Measurements from ENCODE around the gene CCDC88A. TPM values are rescaled to one million over a fixed set of nuclear protein-coding genes. Genes with fewer than 3 reads are reported as not detected.

CCDC88A gene
- total and polyA plus RNA-seq, 2 experiments from 2014 or later = 12.2 to 31.0 TPM

DNA sequence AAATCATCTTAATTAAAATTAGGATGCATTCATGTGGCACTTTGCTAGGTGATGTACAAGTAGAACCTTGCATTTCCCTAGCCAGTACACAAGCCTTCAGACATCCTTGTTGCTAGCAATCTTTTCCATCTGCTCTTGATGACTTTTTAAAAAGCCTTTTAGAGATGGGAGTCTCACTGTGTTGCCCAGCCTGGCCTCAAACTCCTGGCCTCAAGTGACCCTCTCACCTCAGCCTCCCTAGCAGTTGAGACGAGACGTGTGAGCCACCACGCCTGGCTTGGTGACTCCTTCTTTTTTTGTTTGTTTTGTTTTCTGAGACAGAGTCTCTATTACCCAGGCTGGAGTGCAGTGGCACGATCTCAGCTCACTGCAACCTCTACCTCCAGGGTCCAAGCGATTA is 1.7 kb upstream of the CCDC88A start:
- Histone ChIP-seq H3K4me3 (no peak overlapping the region), H2AFZ (no peak overlapping the region), H3K36me3 (replicated peaks; ENCODE audit: insufficient read depth, low read depth) (no peaks in the 10 kb centered on the region), H3K27me3 (no peaks in the 10 kb centered on the region), H3K27ac (no peak overlapping the region), H3K9me3 (ENCODE audit: low read depth) (no peaks in the 10 kb centered on the region), H3K4me2 (no peak overlapping the region), H3K4me1 (ENCODE audit: insufficient read depth) (no peaks in the 10 kb centered on the region), H3K79me2 (peaks cover 22% of the 10 kb centered on the region), H4K20me1 (ENCODE audit: insufficient read depth, poor library complexity, severe bottlenecking) (no peaks in the 10 kb centered on the region), H3K9me2 (replicated peaks; ENCODE audit: insufficient read depth) (no peaks in the 10 kb centered on the region)
- TF ChIP-seq, protein P1, sequence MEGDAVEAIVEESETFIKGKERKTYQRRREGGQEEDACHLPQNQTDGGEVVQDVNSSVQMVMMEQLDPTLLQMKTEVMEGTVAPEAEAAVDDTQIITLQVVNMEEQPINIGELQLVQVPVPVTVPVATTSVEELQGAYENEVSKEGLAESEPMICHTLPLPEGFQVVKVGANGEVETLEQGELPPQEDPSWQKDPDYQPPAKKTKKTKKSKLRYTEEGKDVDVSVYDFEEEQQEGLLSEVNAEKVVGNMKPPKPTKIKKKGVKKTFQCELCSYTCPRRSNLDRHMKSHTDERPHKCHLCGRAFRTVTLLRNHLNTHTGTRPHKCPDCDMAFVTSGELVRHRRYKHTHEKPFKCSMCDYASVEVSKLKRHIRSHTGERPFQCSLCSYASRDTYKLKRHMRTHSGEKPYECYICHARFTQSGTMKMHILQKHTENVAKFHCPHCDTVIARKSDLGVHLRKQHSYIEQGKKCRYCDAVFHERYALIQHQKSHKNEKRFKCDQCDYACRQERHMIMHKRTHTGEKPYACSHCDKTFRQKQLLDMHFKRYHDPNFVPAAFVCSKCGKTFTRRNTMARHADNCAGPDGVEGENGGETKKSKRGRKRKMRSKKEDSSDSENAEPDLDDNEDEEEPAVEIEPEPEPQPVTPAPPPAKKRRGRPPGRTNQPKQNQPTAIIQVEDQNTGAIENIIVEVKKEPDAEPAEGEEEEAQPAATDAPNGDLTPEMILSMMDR (IDR thresholded peaks at IDR 0.05; ENCODE audit: poor library complexity) = no peak
- TF ChIP-seq EZH2phosphoT487 (IDR thresholded peaks at IDR 0.05; ENCODE audit: low read depth, severe bottlenecking, unreplicated experiment) = no peak
- TF ChIP-seq EZH2 (IDR thresholded peaks at IDR 0.05; ENCODE audit: borderline replicate concordance) = no peak
- 97% methylated on average over 5 of the region's 5 CpGs for WGBS (ENCODE audit: low lambda C conversion rate, missing lambda C conversion rate)
- DNase-seq (ENCODE audit: low spot score) = no peak

DNA sequence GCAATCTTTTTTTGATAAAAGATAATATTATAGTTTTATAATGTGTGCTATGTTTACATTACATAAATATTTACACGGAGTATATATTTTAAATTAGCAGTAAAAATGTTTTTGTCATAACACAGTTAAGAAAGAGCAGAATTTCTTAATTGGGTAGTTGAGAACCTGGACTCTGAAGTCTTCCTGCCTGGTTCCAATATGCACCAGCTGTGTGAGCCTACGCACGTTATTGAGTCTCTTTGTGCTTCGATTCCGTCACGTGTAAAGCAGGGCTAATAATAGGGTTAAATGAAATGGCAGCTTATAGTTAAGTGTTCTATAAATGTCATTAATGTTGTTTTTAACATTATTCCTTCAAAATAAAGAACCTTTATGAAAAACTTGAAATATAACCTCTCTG is 1.2 kb upstream of the CCDC88A start:
- H3K36me3 ChIP-seq (replicated peaks; ENCODE audit: insufficient read depth, low read depth) = no peaks in the 10 kb centered on the region
- TF ChIP-seq, protein P1 (IDR thresholded peaks at IDR 0.05; ENCODE audit: poor library complexity) = no peak
- TF ChIP-seq EZH2 (IDR thresholded peaks at IDR 0.05; ENCODE audit: borderline replicate concordance) = no peak
- peak overlapping the region; percentile 59 for H3K4me3 ChIP-seq
- no peaks in the 10 kb centered on the region for H3K27me3 ChIP-seq
- H4K20me1 ChIP-seq (ENCODE audit: insufficient read depth, poor library complexity, severe bottlenecking) = no peaks in the 10 kb centered on the region
- 73% methylated on average over 6 of the region's 6 CpGs for WGBS (ENCODE audit: low lambda C conversion rate, missing lambda C conversion rate)
- DNase-seq (ENCODE audit: low spot score) = no peak
- no peaks in the 10 kb centered on the region for H3K9me2 ChIP-seq (replicated peaks; ENCODE audit: insufficient read depth)
- peak overlapping the region; percentile 83 for H2AFZ ChIP-seq
- no peaks in the 10 kb centered on the region for H3K9me3 ChIP-seq (ENCODE audit: low read depth)
- peak overlapping the region; percentile 54 for H3K27ac ChIP-seq
- H3K4me1 ChIP-seq (ENCODE audit: insufficient read depth) = no peaks in the 10 kb centered on the region
- peaks cover 25% of the 10 kb centered on the region for H3K79me2 ChIP-seq
- H3K4me2 ChIP-seq = peak overlapping the region; percentile 89

DNA sequence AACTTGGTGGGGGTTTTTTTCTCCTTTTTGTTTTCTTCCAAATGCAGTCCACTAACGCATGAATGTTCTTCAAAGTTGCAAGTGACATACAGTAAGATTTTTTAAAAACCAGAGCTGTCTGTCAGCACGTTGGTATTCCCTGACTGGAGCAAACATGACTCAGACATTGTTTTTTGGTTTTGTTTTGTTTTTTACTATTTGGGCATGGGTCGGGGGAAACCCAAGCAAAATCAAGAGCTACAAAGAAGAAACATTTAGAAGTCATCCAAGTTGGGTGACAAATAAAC is 726 bp upstream of the CCDC88A start:
- no peaks in the 10 kb centered on the region for H3K9me2 ChIP-seq (replicated peaks; ENCODE audit: insufficient read depth)
- H3K27me3 ChIP-seq = no peaks in the 10 kb centered on the region
- H3K27ac ChIP-seq = peak overlapping the region; percentile 54
- peak overlapping the region; percentile 59 for H3K4me3 ChIP-seq
- no peaks in the 10 kb centered on the region for H3K36me3 ChIP-seq (replicated peaks; ENCODE audit: insufficient read depth, low read depth)
- peak overlapping the region; percentile 83 for H2AFZ ChIP-seq
- H3K4me2 ChIP-seq = peak overlapping the region; percentile 89
- TF ChIP-seq, protein P1 (IDR thresholded peaks at IDR 0.05; ENCODE audit: poor library complexity) = no peak
- no peak for TF ChIP-seq EZH2phosphoT487 (IDR thresholded peaks at IDR 0.05; ENCODE audit: low read depth, severe bottlenecking, unreplicated experiment)
- TF ChIP-seq EZH2 (IDR thresholded peaks at IDR 0.05; ENCODE audit: borderline replicate concordance) = no peak
- DNase-seq (ENCODE audit: low spot score) = no peak
- no peaks in the 10 kb centered on the region for H3K4me1 ChIP-seq (ENCODE audit: insufficient read depth)
- H3K9me3 ChIP-seq (ENCODE audit: low read depth) = no peaks in the 10 kb centered on the region
- 9% methylated on average over 3 of the region's 3 CpGs for WGBS (ENCODE audit: low lambda C conversion rate, missing lambda C conversion rate)
- peaks cover 30% of the 10 kb centered on the region for H3K79me2 ChIP-seq
- H4K20me1 ChIP-seq (ENCODE audit: insufficient read depth, poor library complexity, severe bottlenecking) = no peaks in the 10 kb centered on the region

DNA sequence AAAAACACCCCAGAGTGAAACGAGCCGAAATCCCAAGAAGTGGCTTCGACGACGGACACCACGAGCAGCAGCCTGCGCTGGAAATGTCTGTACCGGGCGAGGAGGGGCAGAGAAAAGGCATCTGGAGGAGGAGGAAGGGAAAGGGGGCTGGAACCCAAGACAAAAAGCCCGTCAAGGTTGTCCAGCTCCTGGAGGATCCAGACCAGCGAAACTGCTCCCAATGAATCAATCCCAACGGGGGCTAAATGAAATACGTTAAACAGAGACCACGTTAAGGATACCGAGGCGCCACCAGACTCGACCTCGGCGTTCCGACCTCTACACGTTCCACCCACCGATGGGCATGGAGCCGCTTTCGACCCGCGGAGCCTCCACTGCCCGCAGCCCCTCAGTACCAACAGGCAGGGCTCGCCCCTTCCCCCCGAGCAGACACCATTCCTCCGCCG is 400 bp downstream of the CCDC88A start:
- Histone ChIP-seq H3K27me3 (no peaks in the 10 kb centered on the region), H3K4me3 (peak overlapping the region; percentile 61), H3K79me2 (peaks cover 37% of the 10 kb centered on the region), H3K9me3 (ENCODE audit: low read depth) (no peaks in the 10 kb centered on the region), H3K9me2 (replicated peaks; ENCODE audit: insufficient read depth) (no peaks in the 10 kb centered on the region), H4K20me1 (ENCODE audit: insufficient read depth, poor library complexity, severe bottlenecking) (no peaks in the 10 kb centered on the region), H3K36me3 (replicated peaks; ENCODE audit: insufficient read depth, low read depth) (no peaks in the 10 kb centered on the region), H3K27ac (peak overlapping the region; percentile 82), H3K4me1 (ENCODE audit: insufficient read depth) (no peaks in the 10 kb centered on the region), H2AFZ (peak overlapping the region; percentile 90), H3K4me2 (peak overlapping the region; percentile 89)
- no peak for TF ChIP-seq EZH2 (IDR thresholded peaks at IDR 0.05; ENCODE audit: borderline replicate concordance)
- TF ChIP-seq, protein P1 (IDR thresholded peaks at IDR 0.05; ENCODE audit: poor library complexity) = no peak
- no peak for TF ChIP-seq EZH2phosphoT487 (IDR thresholded peaks at IDR 0.05; ENCODE audit: low read depth, severe bottlenecking, unreplicated experiment)
- DNase-seq (ENCODE audit: low spot score) = no peak
- 1% methylated on average over 28 of the region's 31 CpGs for WGBS (ENCODE audit: low lambda C conversion rate, missing lambda C conversion rate)

Measured in hepatocyte (in vitro differentiated cells).